NCI-H1105 treated with DMSO at 0.1 percent for 48 hours (cell line): ENCODE data around the gene PLCH2.
A peak's percentile ranks its signal among the peaks of the same experiment; 100 is the strongest.
"Not testable (repeated sequence)": the region's sequence is repeated elsewhere in the genome, so short reads cannot be mapped to it uniquely, and the experiment has no call there.

Experiments
- DNase-seq: peaks from one replicate; lab custom pipeline; 2025; lab: John Stamatoyannopoulos, UW

Gene PLCH2

GRCh38 chr1:2476061-2476999, at the start of gene PLCH2:
TSS of gene PLCH2 (plus strand) at chr1:2476289. CDS start at chr1:2476589, 300 bp downstream.
- DNase-seq: no peak

- DNase-seq: no peak
Measured at GRCh38 chr1:2426540-2426939, 49.5 kb upstream of the PLCH2 start.

GRCh38 chr1:2427051-2427450, 49.0 kb upstream of the PLCH2 start:
- no peak for DNase-seq

GRCh38 chr1:2427976-2428375, 48.1 kb upstream of the PLCH2 start:
- DNase-seq: no peak

GRCh38 chr1:2428490-2428889, 47.6 kb upstream of the PLCH2 start:
- no peak for DNase-seq

GRCh38 chr1:2429780-2430591, 46.1 kb upstream of the PLCH2 start:
- DNase-seq: no peak

GRCh38 chr1:2430592-2430973, 45.5 kb upstream of the PLCH2 start:
- no peak for DNase-seq

GRCh38 chr1:2431103-2431502, 45.0 kb upstream of the PLCH2 start:
- DNase-seq: no peak

- no peak for DNase-seq
Measured at GRCh38 chr1:2431518-2431917, 44.6 kb upstream of the PLCH2 start.

GRCh38 chr1:2432441-2432844, 43.6 kb upstream of the PLCH2 start:
- no peak for DNase-seq

GRCh38 chr1:2433196-2433595, 42.9 kb upstream of the PLCH2 start:
- no peak for DNase-seq

GRCh38 chr1:2433936-2434655, 42.0 kb upstream of the PLCH2 start:
- DNase-seq: no peak

GRCh38 chr1:2435091-2435490, 41.0 kb upstream of the PLCH2 start:
- DNase-seq: no peak

GRCh38 chr1:2435746-2436355, 40.2 kb upstream of the PLCH2 start:
- no peak for DNase-seq

GRCh38 chr1:2436876-2437275, 39.2 kb upstream of the PLCH2 start:
- DNase-seq: no peak

- no peak for DNase-seq
Measured at GRCh38 chr1:2437617-2438016, 38.5 kb upstream of the PLCH2 start.

GRCh38 chr1:2438038-2438437, 38.1 kb upstream of the PLCH2 start:
- peak; percentile 7 for DNase-seq

- DNase-seq: no peak
Measured at GRCh38 chr1:2438641-2439040, 37.4 kb upstream of the PLCH2 start.

GRCh38 chr1:2439369-2439768, 36.7 kb upstream of the PLCH2 start:
- no peak for DNase-seq

- not testable (repeated sequence) for DNase-seq
Measured at GRCh38 chr1:2440346-2440745, 35.7 kb upstream of the PLCH2 start.

- no peak for DNase-seq
Measured at GRCh38 chr1:2441746-2442145, 34.3 kb upstream of the PLCH2 start.

GRCh38 chr1:2442661-2443060, 33.4 kb upstream of the PLCH2 start:
- DNase-seq: no peak
